K562 (cell line): ENCODE measurements around the gene ZNF213. TPM values are rescaled to one million over a fixed set of nuclear protein-coding genes. Genes with fewer than 3 reads are reported as not detected.

Experiments
- ATAC-seq: fragments of 200-7000 bp; cut with Tn5 transposase; 3 replicates; pipeline ENCODE4 v1.9.1; 2020; ENCODE audit warnings: moderate library complexity
- BruUV-seq: library from RNA; stranded (reverse); fragments of 400-500 nt; replicated peaks from 2 replicates; lab custom pipeline; 2021; lab: Mats Ljungman, UMichigan
- CTCF ChIA-PET: fragments of 300-600 bp; formaldehyde crosslinking; extraction: SDS; loops from one replicate; lab custom pipeline; 2021; ENCODE audit warnings: low intra/inter-chr PET ratio; lab: Yijun Ruan, JAX
- POLR2A ChIA-PET: fragments of 300-600, 350-650 bp; sonication (Branson Sonifier 250); formaldehyde crosslinking; extraction: SDS; loops from one replicate; lab custom pipeline; 2021; ENCODE audit warnings: antibody characterized with exemption, inconsistent platforms; lab: Yijun Ruan, JAX
- DNase-seq, 4 experiments: peaks; one replicate each; pipeline versions ENCODE4 v3.0.0 to v3.0.0-alpha.2; 2011 to 2018; ENCODE audit warnings: low spot score in 3 of 4, mixed read lengths in 3 of 4; ENCODE audit errors: extremely low read depth in 1 of 4
- FAIRE-seq: peaks from 2 replicates; lab custom pipeline; 2011; peaks lifted over from hg19 to GRCh38; lab: Jason Lieb, UNC
- H2AFZ ChIP-seq: 2 replicates; pipeline ENCODE4 v1.6.0; 2011; ENCODE audit warnings: low read depth, low read length, control low read depth, inconsistent platforms
- H3K27ac ChIP-seq: fragments of 200-600 bp; 3 replicates; pipeline ENCODE4 v1.8.0; 2011; ENCODE audit warnings: low read depth, mild to moderate bottlenecking, control low read depth, inconsistent platforms, low read length, moderate library complexity, mixed read lengths; ENCODE audit errors: extremely low read depth
- H3K27me3 ChIP-seq, 2 experiments: fragments of 300-600 bp in 1 of 2; 2 replicates in 1 of 2; 3 replicates in 1 of 2; pipeline versions ENCODE4 v1.6.0 to v1.8.0; 2011; ENCODE audit warnings: inconsistent platforms in 2 of 2, low read length in 2 of 2, mild to moderate bottlenecking in 1 of 2, mixed read lengths in 1 of 2, moderate library complexity in 1 of 2; ENCODE audit not compliant: control insufficient read depth in 2 of 2, insufficient read depth in 2 of 2
- H3K36me3 ChIP-seq: fragments of 300-600 bp; 3 replicates; pipeline ENCODE4 v1.8.0; 2011; ENCODE audit warnings: mild to moderate bottlenecking, low read length, inconsistent platforms; ENCODE audit not compliant: control insufficient read depth, insufficient read depth
- H3K4me1 ChIP-seq, 2 experiments: fragments of 200-600 bp in 1 of 2; replicated peaks in 1 of 2; 2 replicates in 1 of 2; 3 replicates in 1 of 2; pipeline versions ENCODE4 v1.5.1 to v1.8.0; 2011; ENCODE audit warnings: inconsistent platforms in 2 of 2, low read length in 2 of 2, mild to moderate bottlenecking in 1 of 2, mixed read lengths in 1 of 2, moderate library complexity in 1 of 2; ENCODE audit not compliant: control insufficient read depth in 2 of 2, insufficient read depth in 2 of 2
- H3K4me2 ChIP-seq: 2 replicates; pipeline ENCODE4 v1.6.1; 2011; ENCODE audit warnings: low read length, control low read depth, inconsistent platforms, mixed read lengths; ENCODE audit not compliant: insufficient read depth
- H3K4me3 ChIP-seq: fragments of 200-600 bp; sonication (generic), shearing (Covaris generic); 2 replicates; pipeline ENCODE4 v1.5.1; 2016; ENCODE audit warnings: control low read depth, inconsistent platforms
- H3K79me2 ChIP-seq: fragments of 200-600 bp; 3 replicates; pipeline ENCODE4 v1.8.0; 2011; ENCODE audit warnings: low read length, inconsistent platforms; ENCODE audit not compliant: control insufficient read depth, insufficient read depth
- H3K9ac ChIP-seq, 2 experiments: 2 replicates each; pipeline versions ENCODE4 v1.6.0 to v1.6.1; 2011; ENCODE audit warnings: low read depth in 2 of 2, low read length in 2 of 2, control low read depth in 1 of 2, inconsistent platforms in 1 of 2, mild to moderate bottlenecking in 1 of 2, mixed read lengths in 1 of 2; ENCODE audit not compliant: insufficient read depth in 1 of 2
- H3K9me1 ChIP-seq: one replicate; pipeline ENCODE4 v1.6.0; 2011; ENCODE audit warnings: inconsistent platforms, mild to moderate bottlenecking, low read length, moderate library complexity; ENCODE audit not compliant: control insufficient read depth, insufficient read depth
- H3K9me3 ChIP-seq: replicated peaks from 2 replicates; pipeline ENCODE4 v1.5.1; 2011; ENCODE audit warnings: low read depth, low read length, inconsistent platforms; ENCODE audit not compliant: control insufficient read depth, insufficient read depth
- H4K20me1 ChIP-seq: replicated peaks from 2 replicates; pipeline ENCODE4 v1.6.1; 2011; ENCODE audit warnings: low read length, inconsistent platforms, mixed read lengths; ENCODE audit not compliant: control insufficient read depth, insufficient read depth
- EP300 ChIP-seq: IDR thresholded peaks from 2 replicates; pipeline ENCODE4 v1.6.1; 2012; ENCODE audit warnings: low read length, improper control_type of control experiment
- JUNB ChIP-seq: fragments of 450-650 bp; formaldehyde crosslinking; conservative IDR thresholded peaks from 2 replicates; pipeline ENCODE4 v1.4.0; 2020; ENCODE audit warnings: mild to moderate bottlenecking
- KAT7 ChIP-seq: sonication (generic); formaldehyde crosslinking; IDR thresholded peaks from 2 replicates; pipeline ENCODE4 v1.8.0; 2022; ENCODE audit warnings: missing genetic modification reagents, mild to moderate bottlenecking, borderline replicate concordance
- KDM4B ChIP-seq, 2 experiments: fragments of 450-650 bp in 1 of 2; sonication (generic) in 1 of 2; IDR thresholded peaks; 2 replicates each; pipeline ENCODE4 v1.6.1; 2016 to 2017; ENCODE audit warnings: borderline replicate concordance in 2 of 2, antibody characterized with exemption in 1 of 2, low read depth in 1 of 2, mild to moderate bottlenecking in 1 of 2
- MYC ChIP-seq, 2 experiments: fragments of 250-450 bp in 1 of 2; sonication (Bioruptor Pico) in 1 of 2; IDR thresholded peaks; 2 replicates each; pipeline versions ENCODE4 v1.5.1 to v1.6.1; 2012 to 2021; ENCODE audit warnings: low read depth in 2 of 2, borderline replicate concordance in 1 of 2, improper control_type of control experiment in 1 of 2, low read length in 1 of 2, mild to moderate bottlenecking in 1 of 2, moderate library complexity in 1 of 2
- NFE2L1 ChIP-seq: fragments of 450-650 bp; IDR thresholded peaks from 2 replicates; pipeline ENCODE4 v1.6.1; 2016; ENCODE audit warnings: missing genetic modification characterization, low read depth, mild to moderate bottlenecking, missing compliant biosample characterization, moderate library complexity, borderline replicate concordance
- SAFB ChIP-seq: fragments of 200-400 bp; formaldehyde crosslinking; IDR thresholded peaks from 2 replicates; pipeline ENCODE4 v1.6.1; 2017; ENCODE audit warnings: low read depth, low read length, borderline replicate concordance
- SMARCE1 ChIP-seq: fragments of 450-650 bp; IDR thresholded peaks from 2 replicates; pipeline ENCODE4 v1.7.1; 2016; ENCODE audit warnings: mild to moderate bottlenecking
- SP2 ChIP-seq: IDR thresholded peaks from 2 replicates; pipeline ENCODE4 v1.6.1; 2011; ENCODE audit warnings: mild to moderate bottlenecking, low read depth, low read length, moderate library complexity; ENCODE audit not compliant: poor library complexity, severe bottlenecking; ENCODE audit errors: extremely low read depth
- SRSF7 ChIP-seq: fragments of 200-400 bp; formaldehyde crosslinking; optimal IDR thresholded peaks from 2 replicates; pipeline ENCODE3; 2017; ENCODE audit warnings: mild to moderate bottlenecking, low read depth, low read length
- TEAD2 ChIP-seq: fragments of 450-650 bp; IDR thresholded peaks from 2 replicates; pipeline ENCODE4 v1.6.1; 2016; ENCODE audit warnings: missing genetic modification characterization, control low read depth, missing compliant biosample characterization
- YY1 ChIP-seq, 3 experiments: IDR thresholded peaks; 2 replicates each; pipeline ENCODE4 v1.6.1; 2011; ENCODE audit warnings: low read length in 2 of 3, mild to moderate bottlenecking in 2 of 3, moderate library complexity in 2 of 3, borderline replicate concordance in 1 of 3, control low read depth in 1 of 3, low read depth in 1 of 3; ENCODE audit not compliant: insufficient read depth in 3 of 3, insufficient replicate concordance in 2 of 3, control insufficient read depth in 1 of 3, insufficient read length in 1 of 3; ENCODE audit errors: extremely low read depth in 1 of 3
- ZFP36 ChIP-seq: fragments of 150-350 bp; IDR thresholded peaks from 2 replicates; pipeline ENCODE4 v1.6.1; 2018; ENCODE audit warnings: low read length, low read depth; ENCODE audit not compliant: partially characterized antibody
- ZNF212 ChIP-seq: fragments of 450-650 bp; formaldehyde crosslinking; IDR thresholded peaks from 2 replicates; pipeline ENCODE4 v1.4.0; 2020; ENCODE audit warnings: mild to moderate bottlenecking
- WGBS: fragments of 100-300 bp; shearing (Covaris generic); methylation state at CpG from one replicate; pipeline ENCODE4 v1.1.6; 2016; ENCODE audit warnings: low coverage, mixed read lengths; ENCODE audit not compliant: insufficient coverage; ENCODE audit errors: missing lambda C conversion rate; 5-methylcytosine and 5-hydroxymethylcytosine counted together
- in situ Hi-C: fragments of 300-500 bp; cut with MboI; formaldehyde crosslinking; loops from 4 replicates; pipeline ENCODE4 v1.15.0; 2018; ENCODE audit warnings: inconsistent platforms, mixed read lengths
- intact Hi-C: fragments of 100-400 bp; cut with micrococcal nuclease; formaldehyde crosslinking; loops from 2 replicates; pipeline ENCODE4 v1.14.2; 2022
- polyA plus RNA-seq, 8 experiments: library from polyadenylated mRNA; depleted of rRNA in 4 of 8; stranded (reverse) in 5 of 8; unstranded in 3 of 8; fragments of >200 nt; fragmentation: Nextera tagmentation in 2 of 8; fragmentation: Illumina TruSeq in 1 of 8; extraction: Ambion mirVana in 2 of 8; extraction: Trizol in 1 of 8; gene quantifications; 2 replicates each; pipeline versions ENCODE4 v1.2.1 to v1.2.3, GENCODE V29; 2011 to 2014; ENCODE audit warnings: inconsistent platforms in 1 of 8, missing spikeins in 1 of 8
- total RNA-seq, 7 experiments: library from RNA; depleted of rRNA in 6 of 7; stranded (reverse); fragments of >200 nt in 6 of 7; fragmentation: Illumina TruSeq in 2 of 7; extraction: Trizol in 2 of 7; gene quantifications; 2 replicates each; pipeline versions ENCODE4 v1.2.1 to v1.2.3, GENCODE V29; 2011 to 2021; ENCODE audit warnings: low replicate concordance in 1 of 7

The ZNF213 gene
- total and polyA plus RNA-seq, 9 of the 15 experiments (the other 6 are each of a cell fraction or from before 2014, with no cell fraction given) = 0.49 to 10.0 (median 1.8) TPM

GRCh38 chr16:3143189-3143588, 8.4 kb downstream of the ZNF213 start:
- H3K4me2 ChIP-seq = no peak overlapping the region
- no peaks in the 10 kb centered on the region; the same call in 1 of the 2 replicates for H4K20me1 ChIP-seq
- POLR2A ChIA-PET = interaction anchor here (0.6 to 2.5 kb wide), 3 partner anchors 9 to 129 kb away, joined by 3 to 14 read pairs (median 3); partner anchors contain the start of gene ZNF213
- no peaks in the 10 kb centered on the region for H3K79me2 ChIP-seq
- no peak for FAIRE-seq
- peaks cover 19% of the 10 kb centered on the region; the same call in 1 of the 3 replicates for H3K36me3 ChIP-seq
- TF ChIP-seq MYC (IDR thresholded peaks at IDR 0.05; ENCODE audit: low read depth, low read length) = no peak
- TF ChIP-seq MYC (CRISPR knock-in tag; IDR thresholded peaks at IDR 0.05; ENCODE audit: borderline replicate concordance, low read depth) = no peak
- no peak for TF ChIP-seq KAT7 (CRISPR knock-in tag)
- TF ChIP-seq ZFP36 = no peak
- TF ChIP-seq SRSF7 = no peak
- TF ChIP-seq SMARCE1 = no peak
- TF ChIP-seq ZNF212 (CRISPR knock-in tag) = no peak
- no peak for TF ChIP-seq TEAD2
- no peak for TF ChIP-seq SAFB
- TF ChIP-seq EP300 = no peak
- TF ChIP-seq JUNB = no peak
- TF ChIP-seq NFE2L1 (tag) = no peak
- no peak for TF ChIP-seq YY1 (IDR thresholded peaks at IDR 0.05; ENCODE audit: borderline replicate concordance in 1 of 3, control insufficient read depth in 1 of 3, extremely low read depth in 1 of 3, insufficient read depth in 3 of 3, insufficient read length in 1 of 3, insufficient replicate concordance in 2 of 3, low read depth in 1 of 3, low read length in 2 of 3)
- TF ChIP-seq KDM4B (IDR thresholded peaks at IDR 0.05; ENCODE audit: borderline replicate concordance in 2 of 2, low read depth in 1 of 2) = no peak
- no peak for TF ChIP-seq SP2
- H2AFZ ChIP-seq = no peak overlapping the region
- H3K27ac ChIP-seq = no peak overlapping the region
- no peak for ATAC-seq
- intact Hi-C loops (no loop called here), in situ Hi-C loops (no loop called here)
- peak overlapping the region in 1 of 2 experiments; percentile 73; a peak in 2 of 4 replicates for H3K9ac ChIP-seq
- H3K4me3 ChIP-seq = no peak overlapping the region
- H3K9me1 ChIP-seq = no peaks in the 10 kb centered on the region
- CTCF ChIA-PET = no interaction called here
- no peaks in the 10 kb centered on the region for H3K27me3 ChIP-seq
- WGBS = 80% methylated on average over 9 of the region's 11 CpGs
- DNase-seq = no peak
- H3K4me1 ChIP-seq = peaks cover 0 to 53% of the 10 kb centered on the region in 2 experiments; a peak in 2 of 5 replicates
- no TSS peak for BruUV-seq
- H3K9me3 ChIP-seq = no peaks in the 10 kb centered on the region
